GM19025 (cell line): ENCODE results near the gene ZFYVE28.

Experiments
- ATAC-seq: cut with Tn5 transposase; IDR thresholded peaks from one replicate; pipeline ENCODE4 v1.9.1; 2021; ENCODE audit warnings: mild to moderate bottlenecking, low read depth, moderate library complexity; ENCODE audit not compliant: unreplicated experiment

The ZFYVE28 gene

GRCh38 chr4:2254665-2255500, 163.6 kb downstream of the ZFYVE28 start:
- no peak for ATAC-seq

GRCh38 chr4:2253160-2254084, 165.0 kb downstream of the ZFYVE28 start:
- ATAC-seq = no peak

- no peak for ATAC-seq
Observed at GRCh38 chr4:2252530-2253091, 165.8 kb downstream of the ZFYVE28 start.

GRCh38 chr4:2251795-2252529, 166.5 kb downstream of the ZFYVE28 start:
- ATAC-seq = no peak

GRCh38 chr4:2251073-2251794, 167.2 kb downstream of the ZFYVE28 start:
- ATAC-seq = no peak

- no peak for ATAC-seq
Observed at GRCh38 chr4:2250357-2251072, 167.9 kb downstream of the ZFYVE28 start.

- ATAC-seq = no peak
Observed at GRCh38 chr4:2249526-2250356, 168.7 kb downstream of the ZFYVE28 start.

GRCh38 chr4:2248821-2249261, 169.6 kb downstream of the ZFYVE28 start:
- ATAC-seq = no peak

- ATAC-seq = no peak
Observed at GRCh38 chr4:2248044-2248780, 170.2 kb downstream of the ZFYVE28 start.

- ATAC-seq = no peak
Observed at GRCh38 chr4:2247128-2248043, 171.1 kb downstream of the ZFYVE28 start.

- ATAC-seq = no peak
Observed at GRCh38 chr4:2246384-2247127, 171.9 kb downstream of the ZFYVE28 start.

- ATAC-seq = no peak
Observed at GRCh38 chr4:2245787-2246275, 172.6 kb downstream of the ZFYVE28 start.

- no peak for ATAC-seq
Observed at GRCh38 chr4:2245057-2245786, 173.2 kb downstream of the ZFYVE28 start.

GRCh38 chr4:2243681-2244380, 174.6 kb downstream of the ZFYVE28 start:
- ATAC-seq = no peak
